IPS DF 4.7 (cell line): ENCODE measurements around the gene ZXDA.

Experiments used
- DNase-seq: peaks from one replicate; pipeline ENCODE4 v3.0.0-alpha.2; 2013; ENCODE audit warnings: low spot score; ENCODE audit errors: extremely low read depth

ZXDA gene

GRCh38 chrX:57871463-57871862, 38.8 kb downstream of the ZXDA start:
- no peak for DNase-seq
